ENCODE measurements around the gene H6PD.

DNA sequence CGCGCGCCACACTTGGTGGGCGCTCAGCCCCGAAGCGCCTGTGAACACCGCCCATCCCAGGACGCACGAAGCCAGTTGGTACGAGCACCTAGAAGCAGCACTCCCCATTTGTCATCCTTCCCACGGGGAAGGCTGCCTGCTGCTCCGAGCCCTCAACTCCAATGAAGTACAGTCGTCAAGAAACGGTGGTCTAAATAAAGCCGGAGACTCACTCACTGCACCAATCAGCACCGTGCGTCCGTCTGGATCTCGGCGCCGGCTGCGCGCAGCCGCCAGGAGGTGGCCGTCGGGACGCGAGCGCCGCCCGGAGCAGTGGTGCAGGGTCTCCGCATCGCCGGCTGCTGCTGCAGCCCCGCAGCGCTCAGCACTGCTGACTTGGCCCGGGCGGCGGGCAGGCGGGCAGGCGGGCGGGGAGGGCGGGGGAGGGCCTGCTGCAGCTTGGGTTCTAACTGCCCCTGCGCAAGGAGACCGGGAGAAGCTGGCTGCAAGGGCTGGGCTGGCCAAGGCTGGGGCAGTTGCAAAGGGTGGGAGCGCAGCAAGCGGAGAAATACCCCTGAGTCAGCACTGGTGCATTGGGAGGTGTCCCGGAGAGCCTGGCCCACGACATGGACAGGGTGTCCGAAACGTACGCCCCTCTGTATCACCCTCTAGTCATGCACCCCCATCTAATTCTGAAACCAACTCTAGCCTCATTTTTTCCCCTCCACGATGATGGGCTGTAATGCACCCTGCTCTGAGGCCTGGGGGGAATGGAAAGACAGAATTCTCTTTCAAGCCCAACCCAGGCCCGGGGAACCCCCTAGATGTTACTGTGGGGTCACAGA lies 35.8 kb upstream of the H6PD start:
- TF ChIP-seq ZNF175 (CRISPR knock-in tag; IDR thresholded peaks at IDR 0.05; ENCODE audit: low read depth) (no peak), FOXK1 (CRISPR knock-in tag; IDR thresholded peaks at IDR 0.05; ENCODE audit: borderline replicate concordance) (no peak), YY1 (IDR thresholded peaks at IDR 0.05; ENCODE audit: borderline replicate concordance in 1 of 3, control insufficient read depth in 1 of 3, extremely low read depth in 1 of 3, insufficient read depth in 3 of 3, insufficient read length in 1 of 3, insufficient replicate concordance in 2 of 3, low read depth in 1 of 3, low read length in 2 of 3) (no peak), CTCF (IDR thresholded peaks at IDR 0.05 in 2 of 3, conservative IDR thresholded peaks at IDR 0.05 in 1 of 3; ENCODE audit: insufficient read depth in 2 of 3, low read depth in 1 of 3, low read length in 3 of 3) (peak in 1 of 3 experiments; percentile 15; a peak in 1 of 6 replicates), POLR2A (conservative IDR thresholded peaks at IDR 0.05) (no peak), ZNF133 (CRISPR knock-in tag; IDR thresholded peaks at IDR 0.05) (no peak), DNMT1 (IDR thresholded peaks at IDR 0.05) (no peak)
